PC-3 (cell line): ENCODE measurements around the gene PLAAT2.

Experiments used
- EZH2 ChIP-seq: fragments of 300-600 bp; sonication (generic); IDR thresholded peaks from one replicate; pipeline ENCODE4 v1.6.1; 2017; ENCODE audit warnings: antibody characterized with exemption, mild to moderate bottlenecking, low read length; ENCODE audit not compliant: unreplicated experiment
- TF ChIP-seq, protein P1 (sequence below): fragments of 300-600 bp; sonication (generic); conservative IDR thresholded peaks from 2 replicates; pipeline ENCODE4 v1.5.1; 2017; ENCODE audit warnings: antibody characterized with exemption, low read depth, mild to moderate bottlenecking, low read length

DNA sequence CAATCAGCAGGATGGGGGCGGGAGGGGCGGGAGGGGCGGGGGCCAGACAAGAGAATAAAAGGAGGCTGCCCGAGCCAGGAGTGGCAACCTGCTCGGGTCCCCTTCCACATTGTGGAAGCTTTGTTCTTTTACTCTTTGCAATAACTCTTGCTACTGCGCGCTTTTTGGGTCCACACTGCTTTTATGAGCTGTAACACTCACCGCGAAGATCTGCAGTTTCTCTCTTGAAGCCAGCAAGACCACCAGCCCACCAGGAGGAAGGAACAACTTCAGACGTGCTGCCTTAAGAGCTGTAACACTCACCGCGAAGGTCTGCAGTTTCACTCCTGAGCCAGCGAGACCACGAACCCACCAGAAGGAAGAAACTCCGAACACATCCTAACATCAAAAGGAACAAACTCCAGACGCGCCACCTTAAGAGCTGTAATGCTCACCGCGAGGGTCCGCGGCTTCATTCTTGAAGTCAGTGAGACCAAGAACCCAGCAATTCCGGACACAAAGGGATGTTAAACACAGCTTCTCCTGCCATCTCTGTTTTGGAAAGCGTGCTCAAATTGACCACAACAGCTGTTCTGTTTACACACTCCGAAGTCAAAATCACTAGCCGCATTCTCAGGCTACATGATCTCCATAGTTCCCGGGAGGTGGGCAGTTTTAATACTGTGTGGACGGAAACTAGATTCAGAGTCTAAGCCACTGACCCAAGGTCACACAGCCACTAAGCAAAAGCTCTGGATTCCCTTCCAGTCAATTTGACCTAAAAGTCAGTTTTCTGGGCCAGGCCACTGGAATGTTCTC is 11.9 kb downstream of the PLAAT2 start:
- TF ChIP-seq EZH2 = no peak
- TF ChIP-seq, protein P1, sequence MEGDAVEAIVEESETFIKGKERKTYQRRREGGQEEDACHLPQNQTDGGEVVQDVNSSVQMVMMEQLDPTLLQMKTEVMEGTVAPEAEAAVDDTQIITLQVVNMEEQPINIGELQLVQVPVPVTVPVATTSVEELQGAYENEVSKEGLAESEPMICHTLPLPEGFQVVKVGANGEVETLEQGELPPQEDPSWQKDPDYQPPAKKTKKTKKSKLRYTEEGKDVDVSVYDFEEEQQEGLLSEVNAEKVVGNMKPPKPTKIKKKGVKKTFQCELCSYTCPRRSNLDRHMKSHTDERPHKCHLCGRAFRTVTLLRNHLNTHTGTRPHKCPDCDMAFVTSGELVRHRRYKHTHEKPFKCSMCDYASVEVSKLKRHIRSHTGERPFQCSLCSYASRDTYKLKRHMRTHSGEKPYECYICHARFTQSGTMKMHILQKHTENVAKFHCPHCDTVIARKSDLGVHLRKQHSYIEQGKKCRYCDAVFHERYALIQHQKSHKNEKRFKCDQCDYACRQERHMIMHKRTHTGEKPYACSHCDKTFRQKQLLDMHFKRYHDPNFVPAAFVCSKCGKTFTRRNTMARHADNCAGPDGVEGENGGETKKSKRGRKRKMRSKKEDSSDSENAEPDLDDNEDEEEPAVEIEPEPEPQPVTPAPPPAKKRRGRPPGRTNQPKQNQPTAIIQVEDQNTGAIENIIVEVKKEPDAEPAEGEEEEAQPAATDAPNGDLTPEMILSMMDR = no peak
